ENCODE measurements around the gene ZNF584. TPM values are rescaled to one million over a fixed set of nuclear protein-coding genes. Genes with fewer than 3 reads are reported as not detected.

The ZNF584 gene
- total RNA-seq, 1 donor = 11.3 TPM

DNA sequence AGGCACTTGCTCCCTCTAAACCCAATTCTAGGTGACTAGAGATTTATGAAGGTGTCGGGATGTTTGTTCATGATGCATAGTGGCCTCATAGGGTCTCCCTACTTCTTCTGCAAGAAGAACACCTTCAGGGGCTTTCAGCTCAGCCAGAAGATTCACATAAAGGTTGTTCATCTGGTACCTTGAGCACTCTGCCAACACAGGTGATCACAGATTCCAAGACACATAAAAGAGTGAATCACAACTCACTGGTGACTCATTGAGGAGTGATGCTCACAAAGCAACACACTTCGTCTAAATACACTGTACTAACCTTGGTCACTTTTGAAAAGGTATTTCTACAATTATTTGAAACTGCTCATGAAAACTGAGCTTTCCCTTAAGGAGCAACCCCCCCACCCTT lies 51.6 kb downstream of the ZNF584 start:
- DNase-seq (ENCODE audit: low read depth in 2 of 3, low spot score in 2 of 3) = no peak

DNA sequence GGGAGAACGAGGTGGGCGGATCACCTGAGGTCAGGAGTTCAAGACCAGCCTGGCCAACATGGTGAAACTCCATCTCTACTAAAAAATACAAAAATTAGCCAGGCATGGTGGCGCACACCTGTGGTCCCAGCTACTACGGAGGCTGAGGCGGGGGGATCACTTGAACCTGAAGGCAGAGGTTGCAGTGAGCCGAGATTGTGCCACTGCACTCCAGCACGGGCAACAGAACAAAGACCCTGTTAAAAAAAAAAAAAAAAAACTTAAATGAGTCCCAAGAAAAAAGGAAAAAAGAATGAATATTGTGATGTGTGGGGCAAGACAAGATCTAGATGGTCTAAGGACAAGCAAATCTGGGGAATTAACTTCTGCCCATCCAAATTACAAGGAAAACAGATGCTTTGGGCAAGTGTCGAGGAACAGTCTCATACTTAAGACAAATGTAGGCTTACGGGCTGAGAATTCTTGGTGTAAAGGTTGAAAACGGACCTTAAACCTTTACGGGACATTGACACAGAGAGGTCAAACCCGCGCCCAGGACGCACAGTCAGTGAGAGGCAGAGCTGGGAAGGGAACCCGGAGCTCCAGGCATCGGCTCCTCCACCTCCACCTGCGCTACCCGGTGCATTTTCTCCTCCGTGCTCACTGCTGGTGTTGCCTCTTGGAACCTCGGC lies 57.8 kb downstream of the ZNF584 start:
- DNase-seq (ENCODE audit: low read depth in 2 of 3, low spot score in 2 of 3) = no peak

DNA sequence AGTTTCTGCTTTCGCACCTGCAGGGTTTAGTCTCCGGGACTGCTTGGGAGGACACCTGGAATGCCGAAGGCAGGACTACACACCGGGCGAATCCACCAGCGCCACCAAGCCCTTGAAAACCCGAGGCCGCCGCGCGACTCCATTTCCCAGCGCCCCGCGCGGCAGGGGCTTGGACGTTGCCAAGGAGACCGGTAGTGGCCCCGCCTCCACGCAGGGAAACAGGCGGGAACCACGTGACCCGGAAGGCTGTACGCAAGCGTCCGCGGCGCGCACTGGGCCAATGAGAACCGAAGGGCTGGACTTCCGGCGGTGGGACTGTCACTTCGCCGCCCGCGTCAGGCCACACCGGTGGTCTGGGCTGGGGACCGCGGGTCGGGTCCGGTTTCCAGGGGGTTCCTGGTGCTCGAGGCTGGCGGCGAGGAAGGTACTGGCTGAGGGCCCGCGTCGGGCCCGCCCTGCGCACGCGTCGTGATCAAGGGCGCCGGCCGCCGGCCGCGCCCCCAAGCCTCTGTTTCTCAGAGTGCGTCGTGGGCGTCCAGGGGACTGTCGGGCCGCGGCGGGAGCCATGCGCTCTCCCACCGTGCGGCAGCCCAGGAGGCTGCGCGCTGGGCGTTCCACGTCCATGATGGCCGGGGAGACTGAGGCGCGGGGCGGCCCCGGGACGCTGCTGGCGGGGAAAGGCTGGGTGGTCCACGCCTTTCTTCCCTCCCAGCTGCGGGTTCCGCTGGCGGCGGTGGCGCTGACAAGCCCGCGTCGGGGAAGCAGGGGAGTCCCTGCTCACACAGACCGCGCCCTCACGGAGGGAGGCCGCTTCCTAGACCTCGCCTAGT lies 58.5 kb downstream of the ZNF584 start, which contains the start of gene ZNF324:
ZNF324 (plus strand) TSS at position 321 of the 830 bp plus-strand sequence. CDS start 2,106 bp downstream, outside the sequence.
- DNase-seq (ENCODE audit: low read depth in 2 of 3, low spot score in 2 of 3) = peak; percentile 88 to 97 (median 96)

Small RNA genes within 50 kb of the gene (small RNA-seq; reads per million reads assigned to genes)
- gene MIR4754 (not detected), gene RNA5SP473 (0.20 reads per million)

Other genes with a start within 250 kb of the ZNF584 start
- gene ZNF274, start 225.6 kb upstream of the ZNF584 start, total RNA-seq = 34.7 TPM
- gene ZNF544, start 179.7 kb upstream of the ZNF584 start, total RNA-seq = 57.1 TPM
- gene ZNF8, start 129.7 kb upstream of the ZNF584 start, total RNA-seq = 10.5 TPM
- gene ERVK3-1, start 103.3 kb upstream of the ZNF584 start, total RNA-seq = 49.0 TPM
- gene ZSCAN22, start 81.7 kb upstream of the ZNF584 start, total RNA-seq = 3.0 TPM
- gene A1BG, start 55.2 kb upstream of the ZNF584 start, total RNA-seq = 10.0 TPM
- 4.8 TPM for gene ZNF497, start 45.9 kb upstream of the ZNF584 start, total RNA-seq
- gene ZNF837, start 27.6 kb upstream of the ZNF584 start, total RNA-seq = 6.2 TPM
- 7,116 TPM for gene RPS5, start 21.4 kb upstream of the ZNF584 start, total RNA-seq
- 0.81 TPM for gene RNF225, start 13.0 kb upstream of the ZNF584 start, total RNA-seq
- 5.9 TPM for gene ZNF132, start 31.5 kb downstream of the ZNF584 start, total RNA-seq
- gene ZNF324B, start 43.0 kb downstream of the ZNF584 start, total RNA-seq = 19.1 TPM
- 21.3 TPM for gene ZNF324, start 58.4 kb downstream of the ZNF584 start, total RNA-seq
- 16.2 TPM for gene ZNF446, start 67.7 kb downstream of the ZNF584 start, total RNA-seq
- 24.2 TPM for gene SLC27A5, start 103.3 kb downstream of the ZNF584 start, total RNA-seq
- 14.3 TPM for gene ZBTB45, start 111.2 kb downstream of the ZNF584 start, total RNA-seq
- 972 TPM for gene TRIM28, start 135.4 kb downstream of the ZNF584 start, total RNA-seq
- 59.8 TPM for gene CHMP2A, start 146.5 kb downstream of the ZNF584 start, total RNA-seq
- gene UBE2M, start 150.0 kb downstream of the ZNF584 start, total RNA-seq = 54.4 TPM
- 58.7 TPM for gene MZF1, start 164.7 kb downstream of the ZNF584 start, total RNA-seq

Measured in hematopoietic multipotent progenitor cell (in vitro differentiated cells).